NCI-H774 (cell line): ENCODE data around the gene LIN7A.

Experiments
- DNase-seq: peaks from one replicate; lab custom pipeline; 2025; lab: John Stamatoyannopoulos, UW

LIN7A gene

DNA sequence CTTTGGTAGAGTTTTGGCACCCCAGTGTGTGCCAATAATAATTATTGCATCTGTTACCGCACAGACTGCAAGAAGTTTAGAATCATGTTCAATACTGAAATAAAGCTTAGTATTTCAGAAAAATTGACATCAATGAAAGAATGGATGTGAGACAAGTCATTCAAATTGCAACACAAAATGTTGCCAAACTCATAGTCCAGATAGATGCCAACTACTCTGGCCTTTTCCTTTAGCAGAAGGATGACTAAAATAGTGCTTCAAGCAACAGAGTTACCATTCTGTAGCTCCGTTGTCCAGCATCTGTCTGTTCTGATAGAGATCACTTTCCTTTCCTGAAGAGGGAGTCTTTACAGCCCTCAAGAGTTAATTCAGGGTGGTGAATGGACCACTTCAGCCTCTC lies 77.5 kb downstream of the LIN7A start:
- no peak for DNase-seq

DNA sequence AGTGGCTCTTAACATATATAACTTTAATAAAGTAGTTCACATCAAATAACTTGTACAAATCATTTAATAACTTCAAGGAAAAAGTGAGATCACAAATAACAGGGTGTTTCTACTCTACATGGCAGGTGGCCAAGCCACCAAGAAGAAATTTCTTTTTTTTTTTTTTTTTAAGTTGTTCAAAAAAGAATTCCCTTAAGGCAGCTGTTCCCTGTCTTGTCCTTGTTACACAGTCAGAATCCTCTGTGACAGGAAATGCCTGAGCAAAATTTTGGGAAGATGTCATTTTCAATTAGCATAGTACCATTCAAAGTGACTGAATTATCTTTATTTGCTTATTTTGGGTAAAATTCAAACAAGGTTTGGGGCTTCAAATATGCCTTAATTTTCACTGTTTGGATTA lies 79.4 kb downstream of the LIN7A start:
- DNase-seq, result no peak

- no peak for DNase-seq
Measured at GRCh38 chr12:80857311-80857710, 80.4 kb downstream of the LIN7A start.

DNA sequence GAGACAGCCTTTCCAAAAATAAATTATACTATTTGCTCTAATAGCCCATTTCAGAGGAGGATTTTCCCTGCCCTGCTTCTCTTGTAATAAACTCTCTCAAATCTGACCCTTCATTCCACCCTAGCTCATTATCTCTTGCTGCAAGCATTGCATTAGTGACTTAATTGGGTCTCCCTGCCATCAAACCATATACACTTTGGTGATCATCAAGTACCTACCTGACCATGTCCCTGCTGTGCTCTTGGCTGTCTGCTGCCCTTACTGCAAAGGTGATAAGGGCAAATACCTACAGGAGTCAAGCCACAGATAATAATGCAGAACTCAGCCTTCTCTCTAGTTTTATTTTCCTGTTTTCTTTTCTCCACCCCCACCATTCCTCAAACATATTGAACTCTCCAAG lies 88.4 kb downstream of the LIN7A start:
- no peak for DNase-seq

DNA sequence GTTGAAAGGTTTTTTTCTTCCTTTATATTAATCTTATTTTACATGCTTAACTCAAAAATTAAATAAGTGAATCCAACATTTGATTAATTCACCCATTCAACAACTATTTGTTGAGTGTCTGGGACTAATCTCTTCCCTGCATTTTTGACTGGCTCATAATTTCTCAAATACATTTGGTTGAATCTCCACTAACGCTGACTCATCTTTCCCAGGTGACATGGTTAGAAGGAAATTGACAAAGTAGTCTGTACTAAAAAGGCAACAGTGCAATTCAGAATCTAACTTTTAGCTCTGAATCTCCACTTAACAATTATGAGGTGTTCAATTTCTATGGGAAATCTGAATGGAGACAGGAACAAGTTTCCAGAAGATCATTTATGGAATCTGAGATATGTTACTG lies 88.9 kb downstream of the LIN7A start:
- DNase-seq, result no peak

GRCh38 chr12:80847575-80847974 lies 90.2 kb downstream of the LIN7A start:
- DNase-seq, result peak; percentile 18

- peak; percentile 62 for DNase-seq
Measured at GRCh38 chr12:80846952-80847351, 90.8 kb downstream of the LIN7A start.

- no peak for DNase-seq
Measured at GRCh38 chr12:80845639-80846038, 92.1 kb downstream of the LIN7A start.

GRCh38 chr12:80843969-80844368 lies 93.8 kb downstream of the LIN7A start:
- DNase-seq, result no peak

DNA sequence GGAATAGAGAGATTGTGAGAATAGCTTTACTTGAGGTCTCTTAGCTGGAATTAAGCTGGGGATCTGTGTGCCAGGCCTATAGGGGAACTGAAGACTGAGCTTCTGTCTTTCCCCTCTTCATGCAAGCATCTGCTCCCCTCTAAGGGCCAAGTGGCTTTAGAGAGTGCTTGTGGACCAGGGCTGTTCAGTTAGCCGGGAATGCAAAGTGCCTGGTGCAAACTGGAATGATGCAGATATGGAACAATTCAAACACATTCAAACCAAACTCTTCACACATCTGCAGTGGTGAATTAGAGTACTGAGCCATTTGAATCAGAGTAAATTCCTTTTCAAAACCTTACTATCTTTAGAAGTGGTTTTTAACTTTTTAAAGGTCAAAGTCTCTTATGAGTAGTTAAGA lies 99.0 kb downstream of the LIN7A start:
- no peak for DNase-seq

- no peak for DNase-seq
Measured at GRCh38 chr12:80838024-80838658, 99.6 kb downstream of the LIN7A start.

- peak; percentile 40 for DNase-seq
Measured at GRCh38 chr12:80837342-80837978, 100.3 kb downstream of the LIN7A start.

DNA sequence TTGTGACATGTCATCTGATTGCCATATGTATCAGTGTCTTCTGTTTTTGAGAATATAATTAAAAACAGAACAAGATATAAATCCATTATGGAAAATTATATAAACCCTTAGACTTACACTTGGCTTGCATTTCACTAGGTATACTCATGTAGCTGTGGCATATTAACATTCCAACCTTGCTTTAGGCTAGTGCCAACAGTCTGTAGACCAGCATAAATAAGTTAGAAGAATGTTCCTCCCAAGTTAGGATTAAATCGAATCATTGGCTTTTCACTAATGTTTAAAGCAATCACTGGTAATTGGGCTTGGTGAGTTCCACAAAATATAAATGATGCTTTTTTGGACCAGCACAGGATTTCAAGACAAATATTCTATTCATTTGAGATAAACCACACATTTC lies 103.0 kb downstream of the LIN7A start:
- DNase-seq, result no peak

GRCh38 chr12:80830533-80831088 lies 107.1 kb downstream of the LIN7A start:
- no peak for DNase-seq

- DNase-seq, result no peak
Measured at GRCh38 chr12:80829767-80830166, 108.0 kb downstream of the LIN7A start.

DNA sequence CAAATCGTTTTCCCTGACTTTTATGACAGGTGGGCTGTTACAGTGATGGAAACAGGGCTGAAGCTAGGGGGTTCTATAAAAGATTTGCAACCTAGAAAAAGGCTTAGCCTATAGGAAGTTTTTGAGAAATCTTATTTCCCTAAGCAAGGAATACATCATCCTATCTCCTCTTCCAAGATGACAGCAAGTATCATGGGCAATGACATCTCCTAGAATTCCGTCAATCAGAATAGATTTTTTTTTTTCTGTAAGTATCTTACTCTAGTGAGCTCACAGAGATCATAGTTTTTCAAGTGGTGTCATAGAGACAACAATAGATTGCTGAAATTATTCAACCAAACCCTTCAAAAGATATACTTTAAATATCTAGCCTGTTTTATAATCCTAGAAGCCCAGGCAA lies 112.2 kb downstream of the LIN7A start:
- DNase-seq, result no peak

DNA sequence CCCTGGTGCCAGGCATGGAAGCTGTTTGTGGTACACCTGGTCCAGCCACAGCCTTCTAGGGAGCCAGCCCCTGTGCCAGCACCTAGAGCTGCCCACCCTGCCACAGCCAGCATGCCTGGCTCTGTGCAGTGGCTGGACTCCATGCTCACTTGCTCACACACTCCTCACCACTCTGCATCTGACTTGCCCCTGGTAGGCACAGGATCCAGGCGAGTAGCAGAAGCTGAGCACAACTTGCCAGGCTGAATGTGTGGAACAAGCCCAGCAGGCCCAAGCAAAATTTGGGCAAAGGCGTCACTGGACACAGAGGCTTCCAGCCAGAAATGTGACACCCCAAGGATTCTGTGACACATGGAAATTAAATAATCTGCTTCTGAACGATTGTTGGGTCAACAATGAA lies 114.3 kb downstream of the LIN7A start:
- no peak for DNase-seq

GRCh38 chr12:80821513-80822000 lies 116.2 kb downstream of the LIN7A start:
- no peak for DNase-seq

DNA sequence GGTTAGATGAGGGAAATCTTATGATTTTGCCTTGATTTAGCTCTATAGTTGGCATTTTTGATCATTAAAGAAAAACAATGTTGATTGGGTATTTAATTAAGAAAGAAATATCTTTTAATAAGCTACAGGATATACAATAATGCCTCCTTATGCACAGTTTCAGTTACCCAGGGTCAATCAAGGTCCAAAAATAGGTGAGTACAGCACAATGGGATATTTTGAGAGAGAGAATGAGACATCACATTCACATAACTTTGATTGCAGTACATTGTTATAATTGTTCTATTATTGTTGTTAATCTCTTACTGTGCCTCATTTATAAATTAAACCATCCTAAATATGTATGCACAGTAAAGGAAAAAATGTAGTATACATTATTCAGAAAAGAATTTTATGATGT lies 118.9 kb downstream of the LIN7A start:
- no peak for DNase-seq

- no peak for DNase-seq
Measured at GRCh38 chr12:80815351-80815750, 122.4 kb downstream of the LIN7A start.

- DNase-seq, result no peak
Measured at GRCh38 chr12:80814453-80814852, 123.3 kb downstream of the LIN7A start.

GRCh38 chr12:80813820-80814219 lies 123.9 kb downstream of the LIN7A start:
- no peak for DNase-seq

- DNase-seq, result no peak
Measured at GRCh38 chr12:80811957-80812708, 125.6 kb downstream of the LIN7A start.
